PFSK-1 (cell line): ENCODE data around the gene TFPT.

ENCODE experiments used
- FOXP2 ChIP-seq: optimal IDR thresholded peaks from 2 replicates; pipeline ENCODE3; 2011; ENCODE audit warnings: borderline replicate concordance, control low read depth, inconsistent platforms; ENCODE audit not compliant: insufficient read depth; ENCODE audit errors: extremely low read length, extremely low read depth
- POLR2AphosphoS5 ChIP-seq: IDR thresholded peaks from 2 replicates; pipeline ENCODE4 v1.6.1; 2012; ENCODE audit warnings: low read depth, mild to moderate bottlenecking, control low read depth, low read length, moderate library complexity
- SIN3A ChIP-seq: IDR thresholded peaks from 2 replicates; pipeline ENCODE4 v1.6.1; 2012; ENCODE audit warnings: mild to moderate bottlenecking, low read length, moderate library complexity, borderline replicate concordance; ENCODE audit not compliant: insufficient read depth
- TAF1 ChIP-seq: IDR thresholded peaks from 2 replicates; pipeline ENCODE4 v1.6.1; 2012; ENCODE audit warnings: low read length, control low read depth, borderline replicate concordance; ENCODE audit not compliant: insufficient read depth
- TF ChIP-seq, protein P1 (sequence below), 2 experiments: IDR thresholded peaks; 2 replicates each; pipeline versions ENCODE4 v1.6.1 to v1.8.0; 2011 to 2012; ENCODE audit warnings: low read depth in 2 of 2, low read length in 2 of 2, control low read depth in 1 of 2, inconsistent platforms in 1 of 2, mild to moderate bottlenecking in 1 of 2, moderate library complexity in 1 of 2; ENCODE audit not compliant: insufficient read depth in 1 of 2

TFPT gene

DNA sequence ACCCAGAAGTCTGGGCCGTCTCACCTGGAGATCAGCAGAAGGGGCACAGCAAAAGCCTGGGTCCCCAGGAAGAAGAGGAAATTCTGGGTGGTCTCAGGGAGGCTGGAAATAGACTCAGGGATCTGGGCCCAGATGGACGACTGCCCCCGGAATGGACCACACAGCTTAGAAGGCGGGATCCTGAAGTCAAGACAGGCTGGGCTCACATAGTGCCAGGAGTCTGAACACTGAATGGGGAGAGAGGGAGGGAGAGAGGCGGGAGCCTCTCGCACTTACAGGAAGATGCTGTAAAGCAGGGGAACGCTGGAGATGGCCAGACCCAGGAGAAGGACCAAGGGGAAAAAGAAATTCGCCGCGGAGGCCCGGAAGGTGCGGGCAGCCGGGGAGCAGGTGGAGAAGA lies 45.4 kb upstream of the TFPT start:
- TF ChIP-seq TAF1 (no peak), POLR2AphosphoS5 (no peak), FOXP2 (no peak), SIN3A (no peak)
- TF ChIP-seq, protein P1, sequence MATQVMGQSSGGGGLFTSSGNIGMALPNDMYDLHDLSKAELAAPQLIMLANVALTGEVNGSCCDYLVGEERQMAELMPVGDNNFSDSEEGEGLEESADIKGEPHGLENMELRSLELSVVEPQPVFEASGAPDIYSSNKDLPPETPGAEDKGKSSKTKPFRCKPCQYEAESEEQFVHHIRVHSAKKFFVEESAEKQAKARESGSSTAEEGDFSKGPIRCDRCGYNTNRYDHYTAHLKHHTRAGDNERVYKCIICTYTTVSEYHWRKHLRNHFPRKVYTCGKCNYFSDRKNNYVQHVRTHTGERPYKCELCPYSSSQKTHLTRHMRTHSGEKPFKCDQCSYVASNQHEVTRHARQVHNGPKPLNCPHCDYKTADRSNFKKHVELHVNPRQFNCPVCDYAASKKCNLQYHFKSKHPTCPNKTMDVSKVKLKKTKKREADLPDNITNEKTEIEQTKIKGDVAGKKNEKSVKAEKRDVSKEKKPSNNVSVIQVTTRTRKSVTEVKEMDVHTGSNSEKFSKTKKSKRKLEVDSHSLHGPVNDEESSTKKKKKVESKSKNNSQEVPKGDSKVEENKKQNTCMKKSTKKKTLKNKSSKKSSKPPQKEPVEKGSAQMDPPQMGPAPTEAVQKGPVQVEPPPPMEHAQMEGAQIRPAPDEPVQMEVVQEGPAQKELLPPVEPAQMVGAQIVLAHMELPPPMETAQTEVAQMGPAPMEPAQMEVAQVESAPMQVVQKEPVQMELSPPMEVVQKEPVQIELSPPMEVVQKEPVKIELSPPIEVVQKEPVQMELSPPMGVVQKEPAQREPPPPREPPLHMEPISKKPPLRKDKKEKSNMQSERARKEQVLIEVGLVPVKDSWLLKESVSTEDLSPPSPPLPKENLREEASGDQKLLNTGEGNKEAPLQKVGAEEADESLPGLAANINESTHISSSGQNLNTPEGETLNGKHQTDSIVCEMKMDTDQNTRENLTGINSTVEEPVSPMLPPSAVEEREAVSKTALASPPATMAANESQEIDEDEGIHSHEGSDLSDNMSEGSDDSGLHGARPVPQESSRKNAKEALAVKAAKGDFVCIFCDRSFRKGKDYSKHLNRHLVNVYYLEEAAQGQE (IDR thresholded peaks at IDR 0.05; ENCODE audit: insufficient read depth in 1 of 2, low read depth in 2 of 2, low read length in 2 of 2): no peak

DNA sequence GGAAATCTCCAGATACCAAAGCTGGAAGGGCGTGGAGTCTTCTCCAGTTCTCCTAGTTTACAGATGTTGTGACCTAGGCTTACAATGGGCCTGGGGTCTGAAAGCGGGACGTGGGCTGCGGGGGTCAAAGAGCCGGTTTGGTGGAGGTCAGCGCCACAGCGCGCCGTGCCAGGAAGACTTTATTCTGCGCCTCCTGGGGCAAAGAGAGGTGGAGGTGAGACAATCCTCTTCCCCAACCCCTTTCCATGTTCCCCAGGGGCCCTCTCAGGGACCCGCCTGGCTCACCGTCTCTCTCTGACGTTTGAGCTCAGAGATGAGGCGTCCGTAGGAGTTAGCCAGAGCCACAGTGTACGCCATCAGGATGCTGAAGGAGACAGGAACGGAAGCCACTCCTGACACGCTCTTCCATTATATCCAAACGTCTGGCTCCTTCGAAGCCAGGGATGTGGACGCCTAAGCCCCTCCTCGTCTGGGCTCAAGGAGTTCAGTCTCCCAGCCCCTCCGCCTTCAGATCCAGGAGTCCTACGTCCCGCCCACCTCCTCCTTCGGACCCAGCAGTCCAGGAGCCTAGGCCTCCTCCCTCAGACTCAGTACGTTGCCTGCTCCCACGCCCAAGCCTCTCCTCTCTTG lies 44.8 kb upstream of the TFPT start:
- TF ChIP-seq SIN3A: no peak
- TF ChIP-seq, protein P1 (IDR thresholded peaks at IDR 0.05; ENCODE audit: insufficient read depth in 1 of 2, low read depth in 2 of 2, low read length in 2 of 2): no peak
- no peak for TF ChIP-seq TAF1
- no peak for TF ChIP-seq POLR2AphosphoS5
- TF ChIP-seq FOXP2: no peak

DNA sequence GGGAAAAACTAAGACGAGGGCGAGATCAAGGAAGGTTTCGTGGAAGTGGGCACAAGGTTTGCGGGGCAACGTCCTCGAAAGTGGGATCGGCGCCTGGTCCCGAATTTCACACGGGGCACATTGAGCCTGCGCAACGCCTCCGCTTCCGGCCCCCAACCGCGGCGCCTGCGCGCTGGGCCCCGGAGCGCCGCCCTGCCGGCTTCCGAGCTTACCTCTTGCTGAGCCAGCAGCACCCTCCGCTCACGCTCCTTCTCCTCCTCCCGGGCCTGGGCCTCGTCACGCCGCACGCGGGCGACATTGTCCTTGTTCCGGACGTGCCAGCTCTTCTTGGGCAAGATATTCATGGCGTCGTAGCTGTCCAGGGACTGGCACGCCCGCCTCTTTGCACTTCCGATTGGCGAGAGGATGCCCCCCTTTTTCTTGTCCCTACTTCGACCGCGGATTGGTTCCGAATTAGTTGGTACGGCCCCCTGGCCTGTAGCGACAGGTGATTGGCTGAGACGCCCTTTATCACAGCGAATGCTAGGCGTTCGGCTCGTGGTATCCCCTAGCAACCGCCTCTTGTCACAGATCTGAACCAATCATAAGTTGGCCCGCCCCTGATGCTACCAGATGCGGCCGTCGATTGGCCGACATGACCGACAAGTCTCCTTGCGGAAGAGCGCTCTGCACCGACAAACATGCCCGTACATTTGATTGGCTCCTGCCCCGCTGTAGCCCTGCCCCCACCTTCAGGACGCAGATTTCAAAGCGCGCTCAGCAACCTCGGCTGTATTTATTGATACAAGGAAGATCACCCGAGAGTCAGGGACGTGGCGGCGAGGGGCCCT lies 44.1 kb upstream of the TFPT start, which contains the start of gene LENG1:
LENG1 (minus strand) TSS at position 370 of the 830 bp plus-strand sequence; CDS start at position 344, 26 bp downstream.
- TF ChIP-seq FOXP2 (peak; percentile 25), SIN3A (no peak), POLR2AphosphoS5 (peak; percentile 63), TAF1 (0 out of 2 replicates have a peak, but pooled peaks have one; percentile 1)
- TF ChIP-seq, protein P1 (IDR thresholded peaks at IDR 0.05; ENCODE audit: insufficient read depth in 1 of 2, low read depth in 2 of 2, low read length in 2 of 2): no peak

DNA sequence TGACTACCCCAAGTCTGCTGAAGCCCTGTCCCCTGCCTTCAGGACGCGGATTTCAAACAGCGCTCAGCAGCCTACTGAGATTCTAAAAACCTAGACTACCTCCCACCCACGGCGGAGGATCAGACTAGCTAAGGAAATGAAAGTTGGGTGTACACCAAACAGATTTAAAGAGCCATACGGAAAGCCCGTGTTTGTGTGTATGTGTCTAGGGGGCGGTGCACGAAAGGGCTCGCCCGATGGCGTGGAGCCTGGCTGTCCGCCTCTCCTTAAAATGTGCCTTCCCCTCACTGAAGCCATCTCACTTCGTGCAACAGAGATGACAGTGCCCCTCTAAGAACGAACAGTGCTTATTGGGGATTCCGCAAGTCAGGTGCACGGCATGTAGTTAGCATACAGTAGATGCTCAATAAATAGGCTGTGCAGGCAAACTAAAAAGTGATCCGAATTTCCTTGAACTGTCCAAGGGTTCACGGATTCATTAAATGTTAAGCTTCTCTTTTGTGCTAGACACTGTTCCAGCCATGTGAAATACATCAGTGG lies 43.4 kb upstream of the TFPT start:
- TF ChIP-seq FOXP2 (no peak), TAF1 (0 out of 2 replicates have a peak, but pooled peaks have one; percentile 5), SIN3A (no peak)

DNA sequence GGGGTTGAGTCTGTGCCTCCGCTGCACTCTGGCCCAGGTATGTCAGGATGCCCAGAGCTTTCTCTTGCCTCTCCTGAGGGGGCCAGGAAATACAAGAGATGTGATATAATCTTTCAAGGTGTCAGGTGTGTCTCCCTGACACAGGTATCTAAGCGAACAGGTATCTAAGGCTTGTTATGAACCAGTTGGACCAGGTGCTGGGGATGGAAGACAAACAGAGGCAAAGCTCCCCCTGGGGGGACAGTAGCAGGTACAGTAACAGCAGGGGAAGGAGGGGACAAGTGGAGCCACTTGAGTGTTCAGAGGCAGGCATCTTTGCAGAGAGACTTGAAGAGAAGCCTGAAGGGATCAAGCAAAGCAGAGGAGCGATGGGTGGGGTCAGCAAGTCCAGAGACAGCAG lies 41.5 kb upstream of the TFPT start:
- TF ChIP-seq FOXP2 (no peak), TAF1 (no peak), SIN3A (no peak), POLR2AphosphoS5 (no peak)
- TF ChIP-seq, protein P1 (IDR thresholded peaks at IDR 0.05; ENCODE audit: insufficient read depth in 1 of 2, low read depth in 2 of 2, low read length in 2 of 2): no peak
